Measurements from ENCODE around the gene NIFK. TPM values are rescaled to one million over a fixed set of nuclear protein-coding genes. Genes with fewer than 3 reads are reported as not detected.
"Not testable (repeated sequence)": the region's sequence is repeated elsewhere in the genome, so short reads cannot be mapped to it uniquely, and the experiment has no call there.

Gene NIFK
- total RNA-seq, 4 donors from 2014 or later, result 21.2 to 61.2 (median 39.4) TPM

GRCh38 chr2:121705390-121705789, 31.3 kb downstream of the NIFK start:
- Histone ChIP-seq H3K27me3 (no peaks in the 10 kb centered on the region), H3K4me1 (no peaks in the 10 kb centered on the region), H3K27ac (no peak overlapping the region), H3K9me3 (no peaks in the 10 kb centered on the region), H3K36me3 (no peaks in the 10 kb centered on the region), H3K4me3 (no peak overlapping the region)
- TF ChIP-seq CTCF (IDR thresholded peaks at IDR 0.05), result no peak
- TF ChIP-seq POLR2A (IDR thresholded peaks at IDR 0.05), result no peak
- intact Hi-C loops (cut with DNase I; ENCODE audit: low total_unique reads), result no loop called here
- no peak for DNase-seq

GRCh38 chr2:121701761-121702160, 34.9 kb downstream of the NIFK start:
- H3K4me1 ChIP-seq; H3K27me3 ChIP-seq; H3K9me3 ChIP-seq; H3K27ac ChIP-seq; H3K36me3 ChIP-seq; H3K4me3 ChIP-seq; intact Hi-C loops (cut with DNase I; ENCODE audit: low total_unique reads); DNase-seq: not testable (repeated sequence)

- H3K36me3 ChIP-seq, result no peaks in the 10 kb centered on the region
- no peak for DNase-seq
- intact Hi-C loops (cut with DNase I; ENCODE audit: low total_unique reads), result no loop called here
- no peak overlapping the region for H3K4me3 ChIP-seq
- TF ChIP-seq CTCF (IDR thresholded peaks at IDR 0.05) (no peak), POLR2A (IDR thresholded peaks at IDR 0.05) (no peak)
- H3K9me3 ChIP-seq, result no peaks in the 10 kb centered on the region
- no peaks in the 10 kb centered on the region for H3K4me1 ChIP-seq
- H3K27ac ChIP-seq, result no peak overlapping the region
- H3K27me3 ChIP-seq, result no peaks in the 10 kb centered on the region
Observed at GRCh38 chr2:121699421-121700333, 37.0 kb downstream of the NIFK start.

DNA sequence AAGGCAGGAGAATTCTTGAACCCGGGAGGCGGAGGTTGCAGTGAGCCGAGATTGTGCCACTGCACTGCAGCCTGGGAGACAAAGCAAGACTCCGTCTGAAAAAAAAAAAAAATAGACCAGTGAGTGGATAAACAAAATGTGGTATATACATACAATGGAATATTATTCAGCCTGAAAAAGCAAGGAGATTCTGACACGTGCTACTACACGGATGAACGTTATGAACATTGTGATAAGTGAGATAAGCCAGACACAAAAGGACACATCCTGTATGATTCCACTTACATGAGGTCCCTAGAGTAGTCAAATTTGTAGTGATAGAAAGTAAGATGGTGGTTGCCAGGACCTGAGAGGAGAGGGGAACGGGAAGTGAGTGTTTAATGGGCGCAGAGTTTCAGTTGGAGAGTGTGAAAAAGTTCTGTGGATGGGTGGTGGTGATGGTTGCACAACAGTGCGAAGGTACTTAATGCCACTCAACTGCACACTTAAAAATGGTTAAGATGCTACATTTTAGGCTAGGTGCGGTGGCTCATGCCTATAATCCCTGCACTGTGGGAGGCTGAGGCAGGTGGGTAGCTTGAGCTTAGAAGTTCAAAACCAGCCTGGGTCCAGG, 38.3 kb downstream of the NIFK start:
- Histone ChIP-seq H3K27me3 (no peaks in the 10 kb centered on the region), H3K36me3 (no peaks in the 10 kb centered on the region), H3K27ac (no peak overlapping the region), H3K4me3 (no peak overlapping the region), H3K9me3 (no peaks in the 10 kb centered on the region), H3K4me1 (no peaks in the 10 kb centered on the region)
- no peak for TF ChIP-seq POLR2A (IDR thresholded peaks at IDR 0.05)
- no peak for TF ChIP-seq CTCF (IDR thresholded peaks at IDR 0.05)
- intact Hi-C loops (cut with DNase I; ENCODE audit: low total_unique reads), result no loop called here
- DNase-seq, result no peak

GRCh38 chr2:121697108-121697631, 39.5 kb downstream of the NIFK start:
- Histone ChIP-seq H3K36me3 (no peaks in the 10 kb centered on the region), H3K27ac (no peak overlapping the region), H3K9me3 (no peaks in the 10 kb centered on the region), H3K4me3 (no peak overlapping the region), H3K27me3 (no peaks in the 10 kb centered on the region), H3K4me1 (no peaks in the 10 kb centered on the region)
- no peak for TF ChIP-seq CTCF (IDR thresholded peaks at IDR 0.05)
- no peak for TF ChIP-seq POLR2A (IDR thresholded peaks at IDR 0.05)
- no peak for DNase-seq
- intact Hi-C loops (cut with DNase I; ENCODE audit: low total_unique reads), result no loop called here

Data from uterus (tissue), 4 donors.